Measurements from ENCODE around the gene HACD4.

DNA sequence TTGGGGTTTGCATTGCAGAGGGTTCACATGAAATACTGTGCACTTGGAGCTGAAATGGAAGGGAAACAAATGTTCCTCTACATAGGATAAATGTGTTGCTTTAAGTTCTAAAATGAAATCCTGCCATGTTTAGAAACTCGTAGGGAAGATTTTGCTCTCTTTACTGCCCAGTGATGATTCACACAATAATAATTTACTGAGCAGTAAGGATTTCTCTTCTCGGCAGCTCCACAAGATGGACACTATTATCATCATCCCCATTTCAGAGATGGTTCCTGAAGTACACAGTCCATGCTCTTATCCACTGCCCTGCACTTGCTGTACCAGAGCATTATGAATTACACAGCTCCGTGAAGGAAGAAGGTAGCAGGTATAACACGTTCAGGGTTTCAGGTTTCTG lies 4.1 kb downstream of the HACD4 start:
- TF ChIP-seq, protein P1, sequence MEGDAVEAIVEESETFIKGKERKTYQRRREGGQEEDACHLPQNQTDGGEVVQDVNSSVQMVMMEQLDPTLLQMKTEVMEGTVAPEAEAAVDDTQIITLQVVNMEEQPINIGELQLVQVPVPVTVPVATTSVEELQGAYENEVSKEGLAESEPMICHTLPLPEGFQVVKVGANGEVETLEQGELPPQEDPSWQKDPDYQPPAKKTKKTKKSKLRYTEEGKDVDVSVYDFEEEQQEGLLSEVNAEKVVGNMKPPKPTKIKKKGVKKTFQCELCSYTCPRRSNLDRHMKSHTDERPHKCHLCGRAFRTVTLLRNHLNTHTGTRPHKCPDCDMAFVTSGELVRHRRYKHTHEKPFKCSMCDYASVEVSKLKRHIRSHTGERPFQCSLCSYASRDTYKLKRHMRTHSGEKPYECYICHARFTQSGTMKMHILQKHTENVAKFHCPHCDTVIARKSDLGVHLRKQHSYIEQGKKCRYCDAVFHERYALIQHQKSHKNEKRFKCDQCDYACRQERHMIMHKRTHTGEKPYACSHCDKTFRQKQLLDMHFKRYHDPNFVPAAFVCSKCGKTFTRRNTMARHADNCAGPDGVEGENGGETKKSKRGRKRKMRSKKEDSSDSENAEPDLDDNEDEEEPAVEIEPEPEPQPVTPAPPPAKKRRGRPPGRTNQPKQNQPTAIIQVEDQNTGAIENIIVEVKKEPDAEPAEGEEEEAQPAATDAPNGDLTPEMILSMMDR (IDR thresholded peaks at IDR 0.05) = no peak
- no peak for TF ChIP-seq POLR2A (IDR thresholded peaks at IDR 0.05)

Measured in Peyer's patch (tissue), 4 donors.